ENCODE results near the gene CNOT1. TPM values are rescaled to one million over a fixed set of nuclear protein-coding genes. Genes with fewer than 3 reads are reported as not detected.

Gene CNOT1
- total and polyA plus RNA-seq, 2 of the 4 experiments (the other 2 are of a cell fraction): 85.5 to 357 TPM

DNA sequence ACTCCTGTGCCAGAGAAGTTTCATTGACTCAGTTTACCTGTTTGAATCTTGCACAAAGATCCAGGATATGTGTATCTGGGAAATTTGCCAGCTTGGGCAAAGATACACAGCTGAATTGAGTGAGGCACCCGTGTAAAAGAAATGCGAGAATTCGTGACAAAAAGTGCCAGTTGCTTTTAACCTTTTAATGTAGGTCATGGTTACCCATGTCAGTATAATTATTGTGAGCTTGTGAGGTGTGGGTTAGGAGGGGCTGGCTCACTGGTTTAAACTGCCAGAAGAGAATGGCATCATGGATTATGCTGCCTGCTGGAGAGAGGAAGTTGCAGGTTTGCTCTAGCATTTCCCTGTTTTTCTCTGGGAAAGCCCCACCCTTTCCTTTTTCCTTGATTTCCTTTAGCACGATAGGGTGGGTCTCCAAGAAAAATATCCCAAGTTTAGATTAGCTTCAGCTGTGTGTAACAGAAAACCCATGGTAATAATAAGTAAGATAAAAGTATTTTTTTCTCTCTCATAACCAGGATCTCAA is 154.5 kb downstream of the CNOT1 start:
- Histone ChIP-seq H3K18ac (ENCODE audit: low read depth, low read length) (no peak overlapping the region), H3K23ac (ENCODE audit: low read depth, low read length) (no peak overlapping the region), H3K36me3 (ENCODE audit: control insufficient read depth, insufficient read depth, low read length) (no peaks in the 10 kb centered on the region), H2BK15ac (ENCODE audit: low read depth, low read length) (no peak overlapping the region), H3K9me1 (ENCODE audit: insufficient read depth, low read length) (no peaks in the 10 kb centered on the region), H4K20me1 (ENCODE audit: insufficient read depth, low read length) (no peaks in the 10 kb centered on the region), H2BK20ac (ENCODE audit: low read depth, low read length) (no peak overlapping the region), H3K27ac (ENCODE audit: insufficient read depth, low read length) (no peak overlapping the region), H3K4ac (ENCODE audit: low read depth, low read length) (no peak overlapping the region), H3K27me3 (ENCODE audit: control insufficient read depth, insufficient read depth, low read length) (peaks cover 41% of the 10 kb centered on the region), H3K4me2 (ENCODE audit: low read depth, low read length) (no peak overlapping the region), H2AK9ac (replicated peaks; ENCODE audit: low read depth, low read length, poor library complexity) (no peak overlapping the region), H4K8ac (ENCODE audit: low read depth in 2 of 2, low read length in 2 of 2) (no peak overlapping the region), H2BK120ac (ENCODE audit: low read depth, low read length) (no peak overlapping the region), H3K56ac (ENCODE audit: extremely low read depth, insufficient read depth, low read length) (no peak overlapping the region), H2AFZ (replicated peaks; ENCODE audit: low read length, poor library complexity) (no peak overlapping the region), H3K79me1 (ENCODE audit: low read depth in 1 of 2, low read length in 2 of 2) (no peaks in the 10 kb centered on the region), H4K91ac (ENCODE audit: insufficient read depth, low read depth, low read length) (no peak overlapping the region), H3K4me1 (ENCODE audit: control insufficient read depth, insufficient read depth, low read length) (no peaks in the 10 kb centered on the region), H3K4me3 (ENCODE audit: insufficient read depth, low read depth, low read length) (no peak overlapping the region), H2BK5ac (ENCODE audit: low read depth, low read length, poor library complexity, severe bottlenecking) (no peak overlapping the region), H3K14ac (replicated peaks; ENCODE audit: low read depth, low read length) (no peak overlapping the region), H4K5ac (ENCODE audit: low read depth, low read length) (no peak overlapping the region), H2AK5ac (ENCODE audit: low read depth, low read length) (no peak overlapping the region), H3K9me3 (ENCODE audit: control insufficient read depth, insufficient read depth, low read length) (no peaks in the 10 kb centered on the region), H3K9ac (ENCODE audit: low read depth, low read length) (no peak overlapping the region)
- no peak for TF ChIP-seq CHD1 (IDR thresholded peaks at IDR 0.05; ENCODE audit: low read depth, low read length)
- TF ChIP-seq MAFK (IDR thresholded peaks at IDR 0.05; ENCODE audit: low read depth, low read length): no peak
- TF ChIP-seq SMC3 (IDR thresholded peaks at IDR 0.05; ENCODE audit: low read depth, low read length): no peak
- TF ChIP-seq FOS (IDR thresholded peaks at IDR 0.05; ENCODE audit: low read depth, low read length): no peak
- TF ChIP-seq, protein P1, sequence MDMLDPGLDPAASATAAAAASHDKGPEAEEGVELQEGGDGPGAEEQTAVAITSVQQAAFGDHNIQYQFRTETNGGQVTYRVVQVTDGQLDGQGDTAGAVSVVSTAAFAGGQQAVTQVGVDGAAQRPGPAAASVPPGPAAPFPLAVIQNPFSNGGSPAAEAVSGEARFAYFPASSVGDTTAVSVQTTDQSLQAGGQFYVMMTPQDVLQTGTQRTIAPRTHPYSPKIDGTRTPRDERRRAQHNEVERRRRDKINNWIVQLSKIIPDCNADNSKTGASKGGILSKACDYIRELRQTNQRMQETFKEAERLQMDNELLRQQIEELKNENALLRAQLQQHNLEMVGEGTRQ (IDR thresholded peaks at IDR 0.05; ENCODE audit: low read depth, low read length): no peak
- no peak for TF ChIP-seq RAD21 (IDR thresholded peaks at IDR 0.05; ENCODE audit: low read length)
- TF ChIP-seq, protein P2, sequence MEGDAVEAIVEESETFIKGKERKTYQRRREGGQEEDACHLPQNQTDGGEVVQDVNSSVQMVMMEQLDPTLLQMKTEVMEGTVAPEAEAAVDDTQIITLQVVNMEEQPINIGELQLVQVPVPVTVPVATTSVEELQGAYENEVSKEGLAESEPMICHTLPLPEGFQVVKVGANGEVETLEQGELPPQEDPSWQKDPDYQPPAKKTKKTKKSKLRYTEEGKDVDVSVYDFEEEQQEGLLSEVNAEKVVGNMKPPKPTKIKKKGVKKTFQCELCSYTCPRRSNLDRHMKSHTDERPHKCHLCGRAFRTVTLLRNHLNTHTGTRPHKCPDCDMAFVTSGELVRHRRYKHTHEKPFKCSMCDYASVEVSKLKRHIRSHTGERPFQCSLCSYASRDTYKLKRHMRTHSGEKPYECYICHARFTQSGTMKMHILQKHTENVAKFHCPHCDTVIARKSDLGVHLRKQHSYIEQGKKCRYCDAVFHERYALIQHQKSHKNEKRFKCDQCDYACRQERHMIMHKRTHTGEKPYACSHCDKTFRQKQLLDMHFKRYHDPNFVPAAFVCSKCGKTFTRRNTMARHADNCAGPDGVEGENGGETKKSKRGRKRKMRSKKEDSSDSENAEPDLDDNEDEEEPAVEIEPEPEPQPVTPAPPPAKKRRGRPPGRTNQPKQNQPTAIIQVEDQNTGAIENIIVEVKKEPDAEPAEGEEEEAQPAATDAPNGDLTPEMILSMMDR (conservative IDR thresholded peaks at IDR 0.05; ENCODE audit: low read depth, low read length): no peak
- TF ChIP-seq BHLHE40 (IDR thresholded peaks at IDR 0.05; ENCODE audit: low read depth, low read length): no peak
- TF ChIP-seq MAZ (IDR thresholded peaks at IDR 0.05; ENCODE audit: borderline replicate concordance, low read depth, low read length): no peak
- TF ChIP-seq MXI1 (IDR thresholded peaks at IDR 0.05; ENCODE audit: borderline replicate concordance, low read depth, low read length): no peak
- no peak for TF ChIP-seq CEBPB (IDR thresholded peaks at IDR 0.05; ENCODE audit: low read depth, low read length)
- no peak for TF ChIP-seq ELK1 (IDR thresholded peaks at IDR 0.05; ENCODE audit: borderline replicate concordance, low read depth, low read length)
- intact Hi-C loops (cut with micrococcal nuclease) (no loop called here), in situ Hi-C loops (cut with MboI; ENCODE audit: low sequenced_read_pairs) (no loop called here), dilution Hi-C loops (cut with HindIII; ENCODE audit: low sequenced_read_pairs, unreplicated experiment) (no loop called here)
- WGBS, 2 experiments (ENCODE audit: extremely low coverage in 2 of 2, insufficient read length in 1 of 2): no CpG with 5 or more reads among the region's 4 CpGs
- DNase-seq: no peak
- no peak for ATAC-seq (ENCODE audit: low read depth)
- BruUV-seq (replicated peaks): no TSS peak
- POLR2A ChIA-PET (ENCODE audit: unreplicated experiment): no interaction called here
- CTCF ChIA-PET: no interaction called here

Data from IMR-90 (cell line).